KMS-11 (cell line): Measurements from ENCODE around the gene HDDC3.

ENCODE experiments used
- H2AFZ ChIP-seq: fragments of 200-600 bp; sonication (generic); 2 replicates; pipeline ENCODE4 v1.6.1; 2016; ENCODE audit warnings: antibody characterized with exemption, mixed run types, low read depth
- H3K27ac ChIP-seq: fragments of 200-600 bp; sonication (generic); 2 replicates; pipeline ENCODE4 v1.6.1; 2016; ENCODE audit warnings: mild to moderate bottlenecking, mixed run types
- H3K27me3 ChIP-seq: fragments of 200-600 bp; sonication (generic); 2 replicates; pipeline ENCODE4 v1.6.1; 2017; ENCODE audit warnings: mild to moderate bottlenecking, low read depth, mixed run types, moderate library complexity; ENCODE audit not compliant: insufficient read depth
- H3K36me3 ChIP-seq: fragments of 200-600 bp; sonication (generic); 2 replicates; pipeline ENCODE4 v1.6.1; 2017; ENCODE audit warnings: mild to moderate bottlenecking, mixed run types; ENCODE audit not compliant: insufficient read depth
- H3K4me1 ChIP-seq: fragments of 200-600 bp; sonication (generic); 2 replicates; pipeline ENCODE4 v1.6.1; 2016; ENCODE audit warnings: mild to moderate bottlenecking, low read depth, mixed run types; ENCODE audit not compliant: poor library complexity, severe bottlenecking
- H3K4me2 ChIP-seq: fragments of 200-600 bp; sonication (generic); 2 replicates; pipeline ENCODE4 v1.7.0; 2016; ENCODE audit warnings: mild to moderate bottlenecking, mixed run types
- H3K4me3 ChIP-seq: fragments of 200-600 bp; sonication (generic); IDR thresholded peaks from 2 replicates; pipeline ENCODE4 v1.6.1; 2017; ENCODE audit warnings: low read depth, low read length, mixed read lengths; ENCODE audit not compliant: insufficient read depth
- H3K79me2 ChIP-seq: fragments of 200-600 bp; sonication (generic); 2 replicates; pipeline ENCODE4 v1.6.1; 2016; ENCODE audit warnings: low read depth, mixed run types; ENCODE audit not compliant: insufficient read depth
- H3K9ac ChIP-seq: fragments of 200-600 bp; sonication (generic); 2 replicates; pipeline ENCODE4 v1.6.1; 2016; ENCODE audit warnings: mild to moderate bottlenecking, mixed run types
- H4K20me1 ChIP-seq: fragments of 200-600 bp; sonication (generic); 2 replicates; pipeline ENCODE4 v1.6.1; 2016; ENCODE audit warnings: mild to moderate bottlenecking, mixed run types; ENCODE audit not compliant: insufficient read depth
- TF ChIP-seq, protein P1 (sequence below): fragments of 200-600 bp; sonication (generic); conservative IDR thresholded peaks from 2 replicates; pipeline ENCODE4 v1.6.1; 2017; ENCODE audit warnings: low read depth, mild to moderate bottlenecking, antibody characterized with exemption, low read length, moderate library complexity, mixed read lengths

The HDDC3 gene

DNA sequence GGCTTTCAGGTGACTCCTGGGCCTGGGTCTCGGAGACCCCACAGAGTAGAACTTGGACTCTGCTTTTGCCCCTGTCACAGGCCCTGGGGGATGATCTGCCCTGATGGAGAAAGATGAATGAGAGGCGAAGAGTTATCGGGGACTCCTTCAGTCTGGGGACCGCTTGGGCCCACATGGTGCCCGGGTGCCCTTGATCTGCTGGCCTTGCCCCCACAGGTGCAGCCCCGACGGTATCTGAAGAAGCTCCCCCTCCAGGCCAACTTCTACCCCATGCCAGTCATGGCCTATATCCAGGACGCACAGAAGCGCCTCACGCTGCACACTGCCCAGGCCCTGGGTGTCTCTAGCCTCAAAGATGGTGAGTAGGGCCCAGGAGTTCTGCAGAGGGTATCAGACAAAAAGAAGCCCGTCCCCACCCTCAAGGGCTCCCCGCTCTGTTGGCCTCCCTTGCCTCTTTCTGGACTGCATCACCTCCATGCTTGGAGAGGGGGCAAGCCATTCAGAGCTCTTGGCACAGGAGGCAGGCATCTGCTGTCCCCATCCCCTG, 18.9 kb downstream of the HDDC3 start:
- no peaks in the 10 kb centered on the region for H3K79me2 ChIP-seq
- H3K9ac ChIP-seq, result no peak overlapping the region
- TF ChIP-seq, protein P1, sequence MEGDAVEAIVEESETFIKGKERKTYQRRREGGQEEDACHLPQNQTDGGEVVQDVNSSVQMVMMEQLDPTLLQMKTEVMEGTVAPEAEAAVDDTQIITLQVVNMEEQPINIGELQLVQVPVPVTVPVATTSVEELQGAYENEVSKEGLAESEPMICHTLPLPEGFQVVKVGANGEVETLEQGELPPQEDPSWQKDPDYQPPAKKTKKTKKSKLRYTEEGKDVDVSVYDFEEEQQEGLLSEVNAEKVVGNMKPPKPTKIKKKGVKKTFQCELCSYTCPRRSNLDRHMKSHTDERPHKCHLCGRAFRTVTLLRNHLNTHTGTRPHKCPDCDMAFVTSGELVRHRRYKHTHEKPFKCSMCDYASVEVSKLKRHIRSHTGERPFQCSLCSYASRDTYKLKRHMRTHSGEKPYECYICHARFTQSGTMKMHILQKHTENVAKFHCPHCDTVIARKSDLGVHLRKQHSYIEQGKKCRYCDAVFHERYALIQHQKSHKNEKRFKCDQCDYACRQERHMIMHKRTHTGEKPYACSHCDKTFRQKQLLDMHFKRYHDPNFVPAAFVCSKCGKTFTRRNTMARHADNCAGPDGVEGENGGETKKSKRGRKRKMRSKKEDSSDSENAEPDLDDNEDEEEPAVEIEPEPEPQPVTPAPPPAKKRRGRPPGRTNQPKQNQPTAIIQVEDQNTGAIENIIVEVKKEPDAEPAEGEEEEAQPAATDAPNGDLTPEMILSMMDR, result no peak
- H3K27me3 ChIP-seq, result no peaks in the 10 kb centered on the region
- no peaks in the 10 kb centered on the region for H4K20me1 ChIP-seq
- peaks cover 33% of the 10 kb centered on the region for H3K4me1 ChIP-seq
- H3K36me3 ChIP-seq, result no peaks in the 10 kb centered on the region
- H2AFZ ChIP-seq, result no peak overlapping the region
- no peak overlapping the region for H3K27ac ChIP-seq
- no peak overlapping the region for H3K4me3 ChIP-seq
- H3K4me2 ChIP-seq, result no peak overlapping the region; the same call in 1 of the 2 replicates

DNA sequence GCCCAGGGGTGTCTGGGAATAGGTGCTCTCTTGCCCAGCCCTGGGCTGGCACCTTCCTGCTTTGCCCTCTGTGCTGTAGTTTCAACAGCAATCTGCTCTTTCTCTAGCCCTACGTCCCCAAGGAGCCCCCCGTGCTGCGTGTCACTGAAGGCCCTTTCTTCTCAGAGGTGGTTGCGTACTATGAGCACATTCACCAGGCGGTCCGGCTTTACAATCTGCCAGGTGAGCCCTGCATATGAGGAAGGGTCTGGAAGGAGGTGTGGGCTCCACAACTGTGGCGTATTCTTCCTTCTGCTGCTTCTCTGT, 19.6 kb downstream of the HDDC3 start:
- Histone ChIP-seq H3K79me2 (no peaks in the 10 kb centered on the region), H3K4me3 (no peak overlapping the region), H4K20me1 (no peaks in the 10 kb centered on the region), H3K9ac (no peak overlapping the region), H3K4me2 (no peak overlapping the region), H3K4me1 (peaks cover 33% of the 10 kb centered on the region), H3K27me3 (no peaks in the 10 kb centered on the region), H2AFZ (no peak overlapping the region), H3K36me3 (no peaks in the 10 kb centered on the region), H3K27ac (no peak overlapping the region)
- TF ChIP-seq, protein P1, result no peak

DNA sequence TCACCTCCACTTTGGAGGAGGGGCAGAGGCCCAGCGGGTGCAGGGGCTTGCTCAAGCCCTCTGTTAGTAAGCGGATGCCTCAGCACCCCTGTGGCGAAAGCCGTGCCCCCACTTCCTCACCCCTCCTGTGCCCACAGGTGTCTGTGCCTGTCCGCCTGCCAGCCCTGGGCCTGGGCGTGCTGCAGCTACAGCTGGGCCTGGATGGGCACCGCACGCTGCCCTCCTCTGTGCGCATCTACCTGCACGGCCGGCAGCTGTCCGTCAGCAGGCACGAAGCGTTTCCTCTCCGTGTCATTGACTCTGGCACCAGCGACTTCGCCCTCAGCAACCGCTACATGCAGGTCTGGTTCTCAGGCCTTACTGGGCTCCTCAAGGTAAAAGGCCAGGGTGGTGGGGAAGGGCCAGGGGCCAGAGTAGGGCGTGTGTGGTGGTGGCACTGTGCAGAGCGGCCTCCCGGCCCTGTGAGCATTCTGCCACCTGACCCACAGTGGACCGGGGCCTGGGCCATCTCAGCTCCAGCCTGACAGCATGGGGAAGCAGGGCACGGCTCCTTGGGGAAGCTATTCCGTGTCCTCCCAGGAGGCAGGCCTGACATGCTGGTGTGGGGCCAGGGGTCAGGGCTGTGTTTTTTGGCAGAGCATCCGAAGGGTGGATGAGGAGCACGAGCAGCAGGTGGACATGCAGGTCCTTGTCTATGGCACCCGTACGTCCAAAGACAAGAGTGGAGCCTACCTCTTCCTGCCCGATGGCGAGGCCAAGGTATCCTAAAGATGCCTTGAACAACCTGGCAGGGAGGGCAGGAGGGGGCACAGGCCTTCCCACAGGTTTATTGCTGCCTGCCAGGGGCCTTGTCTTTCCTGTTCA, 20.2 kb downstream of the HDDC3 start:
- no peaks in the 10 kb centered on the region for H3K36me3 ChIP-seq

DNA sequence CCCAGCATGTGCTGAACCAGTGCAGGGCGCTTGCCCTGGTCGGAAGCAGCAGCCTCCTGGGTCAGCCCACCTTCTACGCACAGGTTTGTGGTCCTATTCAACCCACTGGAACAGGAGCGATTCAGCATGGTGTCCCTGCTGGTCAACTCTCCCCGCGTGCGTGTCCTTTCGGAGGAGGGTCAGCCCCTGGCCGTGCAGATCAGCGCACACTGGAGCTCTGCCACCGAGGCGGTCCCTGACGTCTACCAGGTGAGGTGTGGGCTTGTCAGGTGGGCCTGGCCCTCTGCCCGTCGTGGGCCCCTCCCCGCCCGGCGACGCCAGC, 21.1 kb downstream of the HDDC3 start:
- Histone ChIP-seq H2AFZ (no peak overlapping the region), H3K4me3 (no peak overlapping the region), H3K79me2 (no peaks in the 10 kb centered on the region), H3K36me3 (no peaks in the 10 kb centered on the region), H4K20me1 (no peaks in the 10 kb centered on the region), H3K27ac (no peak overlapping the region), H3K27me3 (no peaks in the 10 kb centered on the region), H3K4me1 (peaks cover 33% of the 10 kb centered on the region), H3K9ac (no peak overlapping the region), H3K4me2 (no peak overlapping the region)
- TF ChIP-seq, protein P1, result no peak

More for the DNA sequence above, 20.2 kb downstream of the HDDC3 start:
- TF ChIP-seq, protein P1, result no peak
- no peak overlapping the region for H3K4me2 ChIP-seq
- no peaks in the 10 kb centered on the region for H4K20me1 ChIP-seq
- H3K79me2 ChIP-seq, result no peaks in the 10 kb centered on the region
- H3K9ac ChIP-seq, result no peak overlapping the region
- peaks cover 33% of the 10 kb centered on the region for H3K4me1 ChIP-seq
- no peak overlapping the region for H2AFZ ChIP-seq
- no peaks in the 10 kb centered on the region for H3K27me3 ChIP-seq
- no peak overlapping the region for H3K27ac ChIP-seq
- no peak overlapping the region for H3K4me3 ChIP-seq
